BLaER1 treated with 17β-estradiol and CSF1 and Interleukin-3, amounts not matched to agents 10 nM and 100 nM (cell line): ENCODE results near the gene DMRT1.

ENCODE experiments used
- H3K27ac ChIP-seq, 11 experiments: shearing (Covaris generic); formaldehyde crosslinking; 2 replicates each; pipeline ENCODE4 v1.8.1; 2022
- H3K27me3 ChIP-seq, 11 experiments: shearing (Covaris generic); formaldehyde crosslinking; 2 replicates each; pipeline ENCODE4 v1.8.1; 2022
- H3K36me3 ChIP-seq, 11 experiments: shearing (Covaris generic); formaldehyde crosslinking; 2 replicates each; pipeline ENCODE4 v1.8.1; 2022
- H3K4me1 ChIP-seq, 10 experiments: shearing (Covaris generic); formaldehyde crosslinking; 2 replicates each; pipeline ENCODE4 v1.8.1; 2022
- H3K4me2 ChIP-seq, 11 experiments: shearing (Covaris generic); formaldehyde crosslinking; 2 replicates each; pipeline ENCODE4 v1.8.1; 2022
- H3K4me3 ChIP-seq, 10 experiments: shearing (Covaris generic); formaldehyde crosslinking; 2 replicates each; pipeline ENCODE4 v1.8.1; 2022
- H3K9ac ChIP-seq, 11 experiments: shearing (Covaris generic); formaldehyde crosslinking; 2 replicates each; pipeline ENCODE4 v1.8.1; 2022
- H3K9me3 ChIP-seq, 11 experiments: shearing (Covaris generic); formaldehyde crosslinking; replicated peaks in 1 of 11; 2 replicates each; pipeline ENCODE4 v1.8.1; 2022
- H4K20me1 ChIP-seq, 11 experiments: shearing (Covaris generic); formaldehyde crosslinking; 2 replicates each; pipeline ENCODE4 v1.8.1; 2022
- Cebpa-rat ChIP-seq, 11 experiments: shearing (Covaris generic); IDR thresholded peaks; 2 replicates each; pipeline ENCODE4 v1.8.1; 2022

The DMRT1 gene

DNA sequence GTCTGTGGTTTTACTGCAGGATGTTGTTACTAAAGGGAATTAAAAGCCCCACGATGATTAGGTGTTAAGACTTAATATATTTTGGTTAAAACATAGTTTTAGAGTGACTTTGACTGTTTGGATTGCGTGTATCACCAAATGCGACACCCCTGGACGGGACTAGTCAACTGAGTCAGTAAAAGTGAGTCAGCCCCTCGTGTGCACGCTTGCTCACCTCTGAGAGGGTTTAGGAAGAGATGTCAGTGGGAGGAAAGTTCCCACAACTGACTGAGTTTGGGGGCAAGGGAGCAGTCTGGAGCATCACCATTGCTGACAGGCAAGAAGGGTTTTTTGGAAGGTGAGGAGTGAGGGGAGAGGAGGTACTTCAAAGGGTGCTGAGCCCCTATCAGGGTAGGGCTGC is 120.5 kb downstream of the DMRT1 start:
- Histone ChIP-seq H3K36me3 (no peaks in the 10 kb centered on the region), H3K9ac (no peak overlapping the region), H3K27me3 (peaks cover 0 to 6% (median 0%) of the 10 kb centered on the region in 11 experiments; a peak in 2 of 22 replicates), H4K20me1 (no peaks in the 10 kb centered on the region), H3K27ac (no peak overlapping the region), H3K4me1 (peaks cover 4 to 43% (median 29%) of the 10 kb centered on the region in 10 experiments), H3K9me3 (no peaks in the 10 kb centered on the region), H3K4me2 (peak overlapping the region in 1 of 11 experiments; percentile 14; a peak in 1 of 22 replicates), H3K4me3 (no peak overlapping the region)
- TF ChIP-seq Cebpa-rat (IDR thresholded peaks at IDR 0.05) = no peak

DNA sequence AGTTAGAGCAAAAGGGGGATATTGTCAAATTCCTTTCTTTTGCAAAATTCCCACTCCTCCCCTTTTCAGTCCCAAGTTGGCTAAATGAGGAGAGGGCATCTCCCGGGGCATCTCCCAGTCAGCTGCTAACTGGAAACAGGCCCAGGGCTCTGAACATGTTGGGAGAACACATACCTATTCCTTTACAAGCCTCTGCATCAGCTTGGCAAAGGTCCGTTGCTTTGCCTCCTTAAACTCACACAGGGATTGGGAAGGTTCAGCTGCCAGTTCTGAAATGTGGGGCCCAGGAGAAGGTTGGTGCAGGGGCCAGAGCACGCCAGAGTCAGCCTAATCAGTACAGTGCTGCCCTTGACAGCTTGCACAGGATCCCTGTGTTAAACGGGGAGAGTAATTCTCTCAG is 124.0 kb downstream of the DMRT1 start:
- peaks cover 6 to 12% (median 11%) of the 10 kb centered on the region in 11 experiments for H3K9me3 ChIP-seq

DNA sequence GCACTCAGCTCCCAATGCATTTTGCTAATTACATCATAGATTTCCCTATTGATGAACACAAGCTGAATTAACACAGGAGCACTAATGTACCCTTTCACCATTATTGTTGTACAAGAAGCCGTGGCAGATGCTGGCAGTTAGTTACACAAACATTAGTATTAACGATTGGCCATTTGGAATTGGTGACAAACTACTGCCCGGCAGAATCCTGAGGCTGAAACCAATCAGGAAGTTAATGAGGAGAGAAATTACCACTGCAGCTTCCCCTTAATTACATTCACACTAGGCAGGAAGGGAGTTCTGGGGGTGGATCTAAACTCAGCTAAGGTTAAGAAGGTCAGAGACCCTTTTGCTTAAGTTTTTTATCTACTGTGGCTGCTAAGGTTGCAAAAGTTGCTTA is 125.4 kb downstream of the DMRT1 start:
- H4K20me1 ChIP-seq = no peaks in the 10 kb centered on the region
- H3K4me2 ChIP-seq = peak overlapping the region; percentile 23 to 57 (median 44); a peak in 21 of 22 replicates

More for the DNA sequence above, 124.0 kb downstream of the DMRT1 start:
- Histone ChIP-seq H3K9ac (no peak overlapping the region), H3K36me3 (no peaks in the 10 kb centered on the region), H3K4me2 (peak overlapping the region in 4 of 11 experiments; percentile 31 to 75 (median 59); a peak in 7 of 22 replicates), H3K4me1 (peaks cover 11 to 48% (median 34%) of the 10 kb centered on the region in 10 experiments), H3K27ac (no peak overlapping the region), H3K4me3 (no peak overlapping the region), H4K20me1 (no peaks in the 10 kb centered on the region), H3K27me3 (peaks cover 4 to 25% (median 8%) of the 10 kb centered on the region in 11 experiments; a peak in 11 of 22 replicates)
- no peak for TF ChIP-seq Cebpa-rat (IDR thresholded peaks at IDR 0.05)

DNA sequence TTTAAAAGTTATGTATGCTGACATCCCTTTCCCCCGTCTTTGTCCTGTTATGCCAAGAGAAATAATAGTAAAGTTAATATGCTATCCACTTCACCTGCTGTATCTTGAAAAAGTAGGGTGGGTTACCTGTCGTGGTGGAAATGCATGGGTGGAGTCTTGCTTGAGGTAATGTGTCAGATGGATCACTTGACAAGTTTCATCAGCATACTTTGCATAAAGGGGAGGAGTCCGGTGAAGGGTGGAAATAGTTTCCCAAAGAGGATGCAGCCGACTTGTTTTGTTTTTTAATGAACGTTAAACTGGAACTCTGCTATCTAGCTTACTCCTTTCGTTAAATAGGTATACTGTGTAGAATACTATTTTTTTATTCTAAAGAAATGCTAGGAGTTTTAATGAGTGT is 125.9 kb downstream of the DMRT1 start:
- peak overlapping the region; percentile 23 to 57 (median 44); a peak in 18 of 22 replicates for H3K4me2 ChIP-seq
- no peak overlapping the region for H3K27ac ChIP-seq
- peaks cover 5 to 26% (median 9%) of the 10 kb centered on the region in 11 experiments; a peak in 13 of 22 replicates for H3K27me3 ChIP-seq
- H3K9me3 ChIP-seq = peaks cover 25 to 31% (median 30%) of the 10 kb centered on the region in 11 experiments
- no peaks in the 10 kb centered on the region for H4K20me1 ChIP-seq
- peaks cover 11 to 47% (median 34%) of the 10 kb centered on the region in 10 experiments for H3K4me1 ChIP-seq
- H3K9ac ChIP-seq = no peak overlapping the region
- H3K4me3 ChIP-seq = no peak overlapping the region
- TF ChIP-seq Cebpa-rat (IDR thresholded peaks at IDR 0.05) = no peak
- no peaks in the 10 kb centered on the region; a peak in 1 of 22 replicates for H3K36me3 ChIP-seq

More for the DNA sequence above, 125.4 kb downstream of the DMRT1 start:
- TF ChIP-seq Cebpa-rat (IDR thresholded peaks at IDR 0.05) = no peak
- H3K36me3 ChIP-seq = no peaks in the 10 kb centered on the region
- no peak overlapping the region for H3K27ac ChIP-seq
- no peak overlapping the region for H3K4me3 ChIP-seq
- no peak overlapping the region for H3K9ac ChIP-seq
- H3K4me1 ChIP-seq = peaks cover 11 to 47% (median 34%) of the 10 kb centered on the region in 10 experiments
- H3K9me3 ChIP-seq = peaks cover 20 to 26% (median 24%) of the 10 kb centered on the region in 11 experiments
- peaks cover 4 to 25% (median 8%) of the 10 kb centered on the region in 11 experiments; a peak in 11 of 22 replicates for H3K27me3 ChIP-seq

DNA sequence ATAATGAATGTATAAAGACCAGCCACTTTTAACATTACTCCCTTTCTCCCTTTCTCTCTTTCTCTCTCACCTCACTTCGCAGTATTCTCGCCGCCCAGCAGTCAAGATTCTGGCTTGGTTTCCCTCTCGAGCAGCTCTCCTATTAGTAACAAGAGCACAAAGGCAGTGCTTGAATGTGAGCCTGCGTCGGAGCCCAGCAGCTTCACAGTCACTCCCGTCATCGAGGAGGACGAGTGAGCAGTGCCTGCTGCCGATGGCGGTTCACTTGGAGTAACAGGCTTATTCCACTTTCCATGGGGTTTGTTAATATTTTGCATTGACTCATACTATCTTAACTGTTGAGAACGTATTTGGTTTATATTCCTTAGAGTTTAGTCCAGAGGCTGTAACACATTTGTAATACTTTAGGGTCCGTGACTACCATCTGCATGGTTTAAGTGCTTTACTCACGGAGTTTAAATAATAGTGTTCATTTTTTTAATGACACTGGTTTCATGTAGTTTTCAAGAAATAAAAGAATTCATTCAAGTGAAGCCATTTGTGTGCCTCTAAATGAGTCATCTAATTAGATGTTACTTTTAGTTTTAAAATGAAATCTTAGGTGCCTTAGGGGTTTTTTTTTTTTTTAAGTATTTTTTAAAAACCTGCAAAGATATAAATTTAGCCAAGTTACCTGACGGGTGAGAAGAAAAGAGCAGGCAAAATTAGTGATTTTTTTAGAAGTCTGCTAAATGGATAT is 126.6 kb downstream of the DMRT1 start:
- peaks cover 6 to 32% (median 14%) of the 10 kb centered on the region in 11 experiments; a peak in 15 of 22 replicates for H3K27me3 ChIP-seq
- no peak for TF ChIP-seq Cebpa-rat (IDR thresholded peaks at IDR 0.05)
- H3K36me3 ChIP-seq = no peaks in the 10 kb centered on the region; a peak in 1 of 22 replicates
- no peaks in the 10 kb centered on the region for H4K20me1 ChIP-seq
- no peak overlapping the region for H3K4me3 ChIP-seq
- peaks cover 11 to 43% (median 33%) of the 10 kb centered on the region in 10 experiments for H3K4me1 ChIP-seq
- no peak overlapping the region for H3K27ac ChIP-seq
- no peak overlapping the region for H3K9ac ChIP-seq
- peaks cover 32 to 38% (median 36%) of the 10 kb centered on the region in 11 experiments for H3K9me3 ChIP-seq
- H3K4me2 ChIP-seq = peak overlapping the region in 7 of 11 experiments; percentile 5 to 49 (median 33); a peak in 7 of 22 replicates

DNA sequence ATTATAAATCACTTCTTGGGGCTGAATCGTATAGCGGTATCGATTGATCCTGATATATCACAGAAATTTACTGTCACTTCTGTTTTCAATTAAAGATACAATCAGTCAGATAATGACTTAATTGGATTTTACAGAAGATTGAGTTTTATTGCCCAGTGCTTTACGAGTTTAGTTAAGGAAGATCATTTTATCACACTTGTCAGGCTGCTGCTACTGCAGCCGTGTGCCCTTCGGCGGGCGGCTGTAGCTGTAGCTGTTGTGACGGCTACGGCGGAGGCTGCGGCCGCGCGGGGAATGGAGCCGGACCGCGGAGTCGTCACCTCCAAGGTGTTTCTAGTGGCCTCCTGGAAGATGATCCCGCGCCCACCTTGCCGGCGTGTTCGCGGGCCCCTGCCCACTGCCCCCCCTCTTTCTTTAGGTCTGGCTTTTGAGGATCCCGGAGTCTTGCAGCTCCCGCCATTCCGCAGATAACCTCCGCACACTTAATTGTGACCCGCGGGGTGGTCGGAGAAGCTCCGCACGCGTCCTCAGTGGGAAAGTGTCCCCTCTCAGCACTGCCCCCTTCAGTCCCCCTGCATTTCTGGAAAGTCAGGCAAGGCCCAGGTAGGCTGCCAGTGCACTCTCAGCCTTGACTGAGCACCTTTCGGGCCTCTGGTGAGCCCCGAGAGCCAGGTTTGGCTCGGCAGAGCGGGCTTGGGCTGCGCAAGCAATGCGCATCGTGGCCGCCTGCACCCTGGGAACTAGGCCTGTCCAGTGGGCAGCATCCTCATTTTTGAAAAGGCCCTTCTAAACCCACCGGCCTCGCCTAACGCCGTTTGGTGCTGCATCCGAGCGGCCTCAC is 128.0 kb downstream of the DMRT1 start:
- H3K27me3 ChIP-seq = peaks cover 21 to 47% (median 29%) of the 10 kb centered on the region in 11 experiments
- H3K4me1 ChIP-seq = peaks cover 11 to 29% (median 20%) of the 10 kb centered on the region in 10 experiments
- H3K9me3 ChIP-seq = peaks cover 46 to 52% (median 51%) of the 10 kb centered on the region in 11 experiments
- no peak overlapping the region for H3K9ac ChIP-seq
- no peaks in the 10 kb centered on the region for H4K20me1 ChIP-seq
- no peak overlapping the region for H3K27ac ChIP-seq
- no peak overlapping the region for H3K4me2 ChIP-seq
- TF ChIP-seq Cebpa-rat (IDR thresholded peaks at IDR 0.05) = no peak
- H3K4me3 ChIP-seq = no peak overlapping the region
- no peaks in the 10 kb centered on the region; a peak in 1 of 22 replicates for H3K36me3 ChIP-seq

DNA sequence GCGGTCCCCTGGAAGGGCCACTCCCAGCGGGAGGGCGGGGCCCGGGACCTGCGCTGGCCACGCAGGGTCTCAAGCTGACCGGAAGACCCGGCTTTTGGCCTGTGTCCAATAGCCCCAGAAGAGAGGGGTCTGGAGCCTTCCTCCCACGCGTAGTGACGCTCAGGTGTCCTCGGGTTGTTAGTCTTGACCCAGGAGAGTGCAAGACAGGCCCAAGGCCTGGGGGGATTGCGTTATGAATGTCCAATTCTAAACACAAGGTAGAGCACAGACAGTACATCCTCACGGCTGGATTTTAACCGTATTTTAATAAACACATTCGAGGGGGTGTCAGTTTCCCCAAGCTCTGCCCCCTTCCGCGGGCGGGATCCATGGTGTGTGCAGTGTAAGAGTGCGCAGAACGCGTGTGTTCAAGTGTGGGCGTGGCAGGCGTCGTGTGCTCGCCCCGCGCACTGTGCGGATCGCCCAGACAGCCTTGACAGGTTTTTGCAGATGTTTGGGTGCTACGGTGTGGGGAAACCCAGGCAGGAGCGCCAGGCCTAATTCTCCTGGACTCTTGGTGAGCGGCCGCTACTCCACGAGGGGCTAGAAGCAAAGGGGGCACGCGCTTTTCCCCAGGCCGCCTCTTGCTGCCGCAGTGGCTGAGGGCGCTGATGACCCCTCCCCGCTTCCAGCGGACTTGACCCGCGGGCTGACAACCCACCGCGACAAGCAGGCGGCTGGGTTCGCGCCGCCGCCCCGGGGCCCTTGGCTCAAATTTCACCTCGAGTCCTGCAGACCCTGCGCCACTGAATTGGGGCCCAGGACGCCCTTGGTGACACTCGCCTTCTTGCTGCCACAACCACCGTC is 128.9 kb downstream of the DMRT1 start:
- H3K4me1 ChIP-seq = peaks cover 11 to 20% (median 14%) of the 10 kb centered on the region in 10 experiments; a peak in 19 of 20 replicates
- H3K4me2 ChIP-seq = no peak overlapping the region
- no peaks in the 10 kb centered on the region; a peak in 1 of 22 replicates for H3K36me3 ChIP-seq
- no peak overlapping the region for H3K9ac ChIP-seq
- H3K4me3 ChIP-seq = no peak overlapping the region
- no peak for TF ChIP-seq Cebpa-rat (IDR thresholded peaks at IDR 0.05)
- peaks cover 29 to 55% (median 37%) of the 10 kb centered on the region in 11 experiments for H3K27me3 ChIP-seq
- no peaks in the 10 kb centered on the region for H4K20me1 ChIP-seq
- H3K9me3 ChIP-seq = peaks cover 55 to 61% (median 59%) of the 10 kb centered on the region in 11 experiments
- H3K27ac ChIP-seq = no peak overlapping the region

DNA sequence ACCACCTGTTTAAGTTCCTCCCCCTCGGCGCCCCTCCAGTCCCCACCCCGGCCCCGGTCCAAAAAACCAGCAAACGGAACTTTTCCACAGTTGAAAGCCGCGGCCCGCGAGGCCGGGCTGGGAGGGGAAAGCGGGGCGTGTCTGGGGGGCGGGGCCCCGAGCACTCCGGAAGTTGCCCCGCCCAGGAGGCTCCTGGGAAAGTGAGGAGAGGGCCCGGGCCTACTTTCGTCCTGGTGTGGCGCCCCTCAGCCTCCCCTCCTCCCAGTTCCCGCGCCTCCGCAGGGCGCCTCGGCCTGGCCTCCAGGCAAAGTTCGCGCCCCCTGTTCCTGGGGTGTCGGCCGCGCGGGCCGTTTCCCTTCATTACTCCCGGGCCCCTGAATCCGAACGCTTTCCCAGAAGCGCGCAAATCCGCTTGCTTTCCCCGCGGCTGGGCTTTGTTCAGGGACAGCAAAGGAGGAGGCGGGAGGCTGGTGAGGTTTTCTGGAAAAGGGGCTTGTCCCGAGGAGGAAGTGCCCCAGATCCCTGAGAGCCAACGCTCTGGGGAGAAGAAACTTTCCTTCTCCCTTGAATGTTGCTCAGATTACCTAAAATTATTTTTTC is 130.5 kb downstream of the DMRT1 start:
- TF ChIP-seq Cebpa-rat (IDR thresholded peaks at IDR 0.05) = no peak
- Histone ChIP-seq H3K36me3 (no peaks in the 10 kb centered on the region; a peak in 1 of 22 replicates), H3K4me2 (no peak overlapping the region), H3K4me1 (peaks cover 5 to 12% (median 8%) of the 10 kb centered on the region in 10 experiments; a peak in 19 of 20 replicates), H4K20me1 (no peaks in the 10 kb centered on the region), H3K27me3 (peaks cover 40 to 71% (median 53%) of the 10 kb centered on the region in 11 experiments), H3K4me3 (no peak overlapping the region), H3K27ac (no peak overlapping the region), H3K9ac (no peak overlapping the region), H3K9me3 (peaks cover 69 to 77% (median 75%) of the 10 kb centered on the region in 11 experiments)
